ENCODE data around the gene TMEM115.

TMEM115 gene

GRCh38 chr3:50342813-50343633 is 16.3 kb downstream of the TMEM115 start:
- ATAC-seq (replicated peaks; ENCODE audit: extremely low read depth, poor library complexity, severe bottlenecking) (no peak), DNase-seq (ENCODE audit: low spot score in 2 of 2) (no peak)
- no peaks in the 10 kb centered on the region for H3K9me3 Mint-ChIP-seq
- H3K27me3 Mint-ChIP-seq, result no peaks in the 10 kb centered on the region
- H3K27ac Mint-ChIP-seq (ENCODE audit: low read depth), result no peak overlapping the region
- H3K4me3 Mint-ChIP-seq, result no peak overlapping the region
- peaks cover 53% of the 10 kb centered on the region for H3K4me1 Mint-ChIP-seq
- peaks cover 20% of the 10 kb centered on the region for H3K36me3 Mint-ChIP-seq (ENCODE audit: insufficient read depth)

GRCh38 chr3:50341996-50342650 is 17.2 kb downstream of the TMEM115 start:
- peaks cover 50% of the 10 kb centered on the region for H3K4me1 Mint-ChIP-seq
- no peak overlapping the region for H3K4me3 Mint-ChIP-seq
- no peak for ATAC-seq (replicated peaks; ENCODE audit: extremely low read depth, poor library complexity, severe bottlenecking)

GRCh38 chr3:50341537-50341936 is 17.8 kb downstream of the TMEM115 start:
- peaks cover 56% of the 10 kb centered on the region for H3K4me1 Mint-ChIP-seq
- no peak for DNase-seq (ENCODE audit: low spot score in 2 of 2)
- no peaks in the 10 kb centered on the region for H3K27me3 Mint-ChIP-seq
- no peak overlapping the region for H3K27ac Mint-ChIP-seq (ENCODE audit: low read depth)
- H3K4me3 Mint-ChIP-seq, result peak overlapping the region; percentile 95
- no peak for ATAC-seq (replicated peaks; ENCODE audit: extremely low read depth, poor library complexity, severe bottlenecking)
- no peaks in the 10 kb centered on the region for H3K9me3 Mint-ChIP-seq
- H3K36me3 Mint-ChIP-seq (ENCODE audit: insufficient read depth), result peaks cover 26% of the 10 kb centered on the region

More at GRCh38 chr3:50341996-50342650, 17.2 kb downstream of the TMEM115 start:
- Mint-ChIP-seq H3K27ac (ENCODE audit: low read depth) (no peak overlapping the region), H3K36me3 (ENCODE audit: insufficient read depth) (peaks cover 21% of the 10 kb centered on the region), H3K27me3 (no peaks in the 10 kb centered on the region), H3K9me3 (no peaks in the 10 kb centered on the region)
- DNase-seq (ENCODE audit: low spot score in 2 of 2), result no peak

DNA sequence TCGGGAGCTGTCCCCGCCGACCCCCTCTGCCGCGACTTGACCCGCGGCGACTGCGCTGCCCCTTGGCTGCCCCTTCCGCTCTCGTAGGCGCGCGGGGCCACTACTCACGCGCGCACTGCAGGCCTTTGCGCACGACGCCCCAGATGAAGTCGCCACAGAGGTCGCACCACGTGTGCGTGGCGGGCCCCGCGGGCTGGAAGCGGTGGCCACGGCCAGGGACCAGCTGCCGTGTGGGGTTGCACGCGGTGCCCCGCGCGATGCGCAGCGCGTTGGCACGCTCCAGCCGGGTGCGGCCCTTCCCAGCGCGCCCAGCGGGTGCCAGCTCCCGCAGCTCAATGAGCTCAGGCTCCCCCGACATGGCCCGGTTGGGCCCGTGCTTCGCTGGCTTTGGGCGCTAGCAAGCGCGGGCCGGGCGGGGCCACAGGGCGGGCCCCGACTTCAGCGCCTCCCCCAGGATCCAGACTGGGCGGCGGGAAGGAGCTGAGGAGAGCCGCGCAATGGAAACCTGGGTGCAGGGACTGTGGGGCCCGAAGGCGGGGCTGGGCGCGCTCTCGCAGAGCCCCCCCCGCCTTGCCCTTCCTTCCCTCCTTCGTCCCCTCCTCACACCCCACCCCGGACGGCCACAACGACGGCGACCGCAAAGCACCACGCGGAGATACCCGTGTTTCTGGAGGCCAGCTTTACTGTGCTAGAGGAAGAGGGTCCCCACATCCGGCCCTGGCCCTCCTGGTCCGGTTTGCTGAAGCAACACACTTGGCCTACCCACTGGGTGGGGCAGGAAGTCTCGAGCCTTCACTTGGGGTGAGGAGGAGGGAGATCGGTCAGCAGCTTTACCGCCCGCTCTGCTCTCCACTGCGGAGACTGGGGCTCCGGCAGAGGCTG is 18.6 kb downstream of the TMEM115 start, which contains the start of gene RASSF1:
Gene RASSF1, minus strand, starts transcription at position 389 of the 882 bp plus-strand sequence. Its CDS starts 31 bp downstream, at position 358.
- Mint-ChIP-seq H3K36me3 (ENCODE audit: insufficient read depth) (peaks cover 31% of the 10 kb centered on the region), H3K4me3 (peak within 1 kb of the TSS; percentile 95), H3K27me3 (no peaks in the 10 kb centered on the region), H3K4me1 (peaks cover 59% of the 10 kb centered on the region), H3K27ac (ENCODE audit: low read depth) (peak within 1 kb of the TSS; percentile 97), H3K9me3 (no peaks in the 10 kb centered on the region)
- DNase-seq (ENCODE audit: low spot score in 2 of 2) (peak; percentile 53), ATAC-seq (replicated peaks; ENCODE audit: extremely low read depth, poor library complexity, severe bottlenecking) (peak; percentile 17)

DNA sequence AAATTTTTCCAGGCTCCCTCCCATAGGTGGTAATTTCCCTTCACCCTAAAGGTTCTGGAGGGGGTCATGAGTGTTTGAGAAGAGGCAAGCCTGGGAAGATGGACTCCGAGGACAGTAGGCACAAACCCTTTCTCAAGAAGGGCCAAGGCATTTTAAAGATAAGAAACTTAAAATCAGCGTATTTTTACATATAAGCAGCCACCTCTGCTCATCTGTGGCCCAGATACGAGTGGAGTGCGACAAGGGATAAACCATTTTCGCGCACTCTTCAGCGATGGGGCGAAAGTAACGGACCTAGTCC is 19.2 kb downstream of the TMEM115 start:
- ATAC-seq (replicated peaks; ENCODE audit: extremely low read depth, poor library complexity, severe bottlenecking) (no peak), DNase-seq (ENCODE audit: low spot score in 2 of 2) (no peak)
- Mint-ChIP-seq H3K36me3 (ENCODE audit: insufficient read depth) (peaks cover 37% of the 10 kb centered on the region), H3K27me3 (no peaks in the 10 kb centered on the region), H3K4me3 (peak overlapping the region; percentile 95), H3K4me1 (peaks cover 58% of the 10 kb centered on the region), H3K9me3 (no peaks in the 10 kb centered on the region), H3K27ac (ENCODE audit: low read depth) (peak overlapping the region; percentile 97)

GRCh38 chr3:50339485-50340146 is 19.7 kb downstream of the TMEM115 start:
- Mint-ChIP-seq H3K27me3 (no peaks in the 10 kb centered on the region), H3K9me3 (no peaks in the 10 kb centered on the region), H3K4me3 (peak overlapping the region; percentile 95), H3K4me1 (peaks cover 56% of the 10 kb centered on the region), H3K27ac (ENCODE audit: low read depth) (peak overlapping the region; percentile 97), H3K36me3 (ENCODE audit: insufficient read depth) (peaks cover 37% of the 10 kb centered on the region)
- DNase-seq (ENCODE audit: low spot score in 2 of 2) (no peak), ATAC-seq (replicated peaks; ENCODE audit: extremely low read depth, poor library complexity, severe bottlenecking) (no peak)

- ATAC-seq (replicated peaks; ENCODE audit: extremely low read depth, poor library complexity, severe bottlenecking) (no peak), DNase-seq (ENCODE audit: low spot score in 2 of 2) (no peak)
- H3K4me3 Mint-ChIP-seq, result peak overlapping the region; percentile 95
- H3K9me3 Mint-ChIP-seq, result no peaks in the 10 kb centered on the region
- peaks cover 63% of the 10 kb centered on the region for H3K4me1 Mint-ChIP-seq
- H3K27ac Mint-ChIP-seq (ENCODE audit: low read depth), result peak overlapping the region; percentile 97
- no peaks in the 10 kb centered on the region for H3K27me3 Mint-ChIP-seq
- H3K36me3 Mint-ChIP-seq (ENCODE audit: insufficient read depth), result peaks cover 39% of the 10 kb centered on the region
Measured at GRCh38 chr3:50338965-50339364, 20.4 kb downstream of the TMEM115 start.

- H3K4me1 Mint-ChIP-seq, result peaks cover 76% of the 10 kb centered on the region
- peaks cover 51% of the 10 kb centered on the region for H3K36me3 Mint-ChIP-seq (ENCODE audit: insufficient read depth)
- ATAC-seq (replicated peaks; ENCODE audit: extremely low read depth, poor library complexity, severe bottlenecking), result peak; percentile 67
- no peaks in the 10 kb centered on the region for H3K27me3 Mint-ChIP-seq
- no peaks in the 10 kb centered on the region for H3K9me3 Mint-ChIP-seq
- DNase-seq (ENCODE audit: low spot score in 2 of 2), result peak; percentile 79 to 82
- H3K4me3 Mint-ChIP-seq, result peak overlapping the region; percentile 95
- H3K27ac Mint-ChIP-seq (ENCODE audit: low read depth), result peak overlapping the region; percentile 97
Measured at GRCh38 chr3:50337175-50337861, 22.0 kb downstream of the TMEM115 start.

- DNase-seq (ENCODE audit: low spot score in 2 of 2), result peak in 1 of 2 donors; percentile 35
- H3K27ac Mint-ChIP-seq (ENCODE audit: low read depth), result peak overlapping the region; percentile 97
- H3K9me3 Mint-ChIP-seq, result no peaks in the 10 kb centered on the region
- H3K4me1 Mint-ChIP-seq, result peaks cover 80% of the 10 kb centered on the region
- peak; percentile 15 for ATAC-seq (replicated peaks; ENCODE audit: extremely low read depth, poor library complexity, severe bottlenecking)
- H3K27me3 Mint-ChIP-seq, result no peaks in the 10 kb centered on the region
- peak overlapping the region; percentile 95 for H3K4me3 Mint-ChIP-seq
- H3K36me3 Mint-ChIP-seq (ENCODE audit: insufficient read depth), result peaks cover 53% of the 10 kb centered on the region
Measured at GRCh38 chr3:50336452-50337174, 22.7 kb downstream of the TMEM115 start.

- ATAC-seq (replicated peaks; ENCODE audit: extremely low read depth, poor library complexity, severe bottlenecking) (no peak), DNase-seq (ENCODE audit: low spot score in 2 of 2) (no peak)
- Mint-ChIP-seq H3K36me3 (ENCODE audit: insufficient read depth) (peaks cover 52% of the 10 kb centered on the region), H3K27me3 (no peaks in the 10 kb centered on the region), H3K4me3 (peak overlapping the region; percentile 67), H3K4me1 (peaks cover 67% of the 10 kb centered on the region), H3K9me3 (no peaks in the 10 kb centered on the region), H3K27ac (ENCODE audit: low read depth) (peak overlapping the region; percentile 82)
Measured at GRCh38 chr3:50334339-50335075, 24.8 kb downstream of the TMEM115 start.
